Osteocyte (in vitro differentiated cells): ENCODE data around the gene JAZF1. TPM values are rescaled to one million over a fixed set of nuclear protein-coding genes. Genes with fewer than 3 reads are reported as not detected.

Experiments used
- DNase-seq: peaks from one replicate; pipeline ENCODE4 v3.0.0; 2021; ENCODE audit warnings: mixed read lengths; ENCODE audit not compliant: unreplicated experiment; ENCODE audit errors: extremely low spot score
- H3K27ac Mint-ChIP-seq: one replicate; pipeline ENCODE4 v1.8.0; 2021; ENCODE audit warnings: mild to moderate bottlenecking, mixed read lengths; ENCODE audit not compliant: unreplicated experiment
- H3K27me3 Mint-ChIP-seq: one replicate; pipeline ENCODE4 v1.8.0; 2021; ENCODE audit warnings: mixed read lengths; ENCODE audit not compliant: unreplicated experiment
- H3K36me3 Mint-ChIP-seq: one replicate; pipeline ENCODE4 v1.8.0; 2021; ENCODE audit warnings: mixed read lengths; ENCODE audit not compliant: unreplicated experiment
- H3K4me1 Mint-ChIP-seq: one replicate; pipeline ENCODE4 v1.8.0; 2021; ENCODE audit warnings: mixed read lengths; ENCODE audit not compliant: unreplicated experiment
- H3K4me3 Mint-ChIP-seq: one replicate; pipeline ENCODE4 v1.8.0; 2021; ENCODE audit warnings: mild to moderate bottlenecking, moderate library complexity, mixed read lengths; ENCODE audit not compliant: unreplicated experiment
- H3K9me3 Mint-ChIP-seq: one replicate; pipeline ENCODE4 v1.8.0; 2021; ENCODE audit warnings: mixed read lengths; ENCODE audit not compliant: unreplicated experiment
- CTCF ChIP-seq: fragments of 200-600 bp; sonication (generic); IDR thresholded peaks from 2 replicates; pipeline ENCODE4 v1.5.0; 2021; ENCODE audit warnings: antibody characterized with exemption, mild to moderate bottlenecking, moderate library complexity
- total RNA-seq: library from RNA; stranded (reverse); gene quantifications from 2 replicates; pipeline ENCODE4 v1.2.1, GENCODE V29; 2021

JAZF1 gene
- total RNA-seq, 1 donor from 2014 or later = 19.8 TPM

GRCh38 chr7:28156401-28156800, 24.2 kb downstream of the JAZF1 start:
- peaks cover 2% of the 10 kb centered on the region for H3K36me3 Mint-ChIP-seq
- H3K9me3 Mint-ChIP-seq = no peaks in the 10 kb centered on the region
- H3K27me3 Mint-ChIP-seq = no peaks in the 10 kb centered on the region
- DNase-seq = no peak
- peaks cover 50% of the 10 kb centered on the region for H3K4me1 Mint-ChIP-seq
- H3K27ac Mint-ChIP-seq = no peak overlapping the region
- H3K4me3 Mint-ChIP-seq = no peak overlapping the region
- TF ChIP-seq CTCF = no peak

GRCh38 chr7:28155964-28156363, 24.6 kb downstream of the JAZF1 start:
- no peak for DNase-seq
- Mint-ChIP-seq H3K27ac (no peak overlapping the region), H3K36me3 (peaks cover 2% of the 10 kb centered on the region), H3K4me3 (no peak overlapping the region), H3K9me3 (no peaks in the 10 kb centered on the region), H3K4me1 (peaks cover 50% of the 10 kb centered on the region), H3K27me3 (no peaks in the 10 kb centered on the region)
- no peak for TF ChIP-seq CTCF

DNA sequence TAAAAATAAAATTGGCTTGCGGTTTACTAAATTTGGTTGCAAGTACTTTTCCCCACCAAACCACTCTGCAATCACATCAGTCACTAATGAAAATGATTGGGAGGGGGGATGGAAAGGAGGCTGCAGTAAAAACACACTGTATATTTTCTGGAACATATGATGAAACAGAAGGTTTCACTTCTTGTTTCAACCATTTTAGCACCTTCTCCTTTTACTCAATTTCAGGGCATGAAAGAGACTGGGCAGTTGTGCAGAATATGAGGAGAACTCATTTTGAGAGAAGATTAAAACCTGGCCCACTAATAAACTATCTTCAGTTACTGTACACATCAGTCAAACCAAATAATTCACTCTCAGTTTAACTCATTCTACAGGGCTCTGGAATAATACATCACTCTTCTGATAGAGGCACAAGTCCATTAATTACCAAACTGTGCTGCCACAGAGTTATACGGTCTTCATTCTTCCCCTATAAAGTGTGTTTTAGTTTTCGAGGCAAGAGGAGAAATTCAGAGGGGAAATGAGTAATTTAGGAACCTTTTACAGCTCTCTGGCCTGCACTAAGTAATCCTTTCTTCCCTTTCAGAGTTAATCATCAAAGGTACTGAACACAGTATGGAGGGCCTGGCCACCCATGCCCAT, 25.5 kb downstream of the JAZF1 start:
- no peaks in the 10 kb centered on the region for H3K27me3 Mint-ChIP-seq
- no peaks in the 10 kb centered on the region for H3K9me3 Mint-ChIP-seq
- peaks cover 2% of the 10 kb centered on the region for H3K36me3 Mint-ChIP-seq
- no peak for DNase-seq
- H3K27ac Mint-ChIP-seq = peak overlapping the region; percentile 28
- H3K4me3 Mint-ChIP-seq = no peak overlapping the region
- peaks cover 42% of the 10 kb centered on the region for H3K4me1 Mint-ChIP-seq
- TF ChIP-seq CTCF = no peak

GRCh38 chr7:28152594-28152993, 28.0 kb downstream of the JAZF1 start:
- peaks cover 39% of the 10 kb centered on the region for H3K4me1 Mint-ChIP-seq
- no peak for DNase-seq
- no peaks in the 10 kb centered on the region for H3K27me3 Mint-ChIP-seq
- H3K9me3 Mint-ChIP-seq = no peaks in the 10 kb centered on the region
- no peak for TF ChIP-seq CTCF
- H3K4me3 Mint-ChIP-seq = no peak overlapping the region
- no peaks in the 10 kb centered on the region for H3K36me3 Mint-ChIP-seq
- H3K27ac Mint-ChIP-seq = peak overlapping the region; percentile 71

GRCh38 chr7:28151965-28152364, 28.6 kb downstream of the JAZF1 start:
- peaks cover 33% of the 10 kb centered on the region for H3K4me1 Mint-ChIP-seq
- no peaks in the 10 kb centered on the region for H3K9me3 Mint-ChIP-seq

More at GRCh38 chr7:28151965-28152364, 28.6 kb downstream of the JAZF1 start:
- Mint-ChIP-seq H3K4me3 (peak overlapping the region; percentile 18), H3K27ac (peak overlapping the region; percentile 71), H3K36me3 (no peaks in the 10 kb centered on the region), H3K27me3 (no peaks in the 10 kb centered on the region)
- no peak for TF ChIP-seq CTCF
- no peak for DNase-seq
